ENCODE measurements around the gene MLN. TPM values are rescaled to one million over a fixed set of nuclear protein-coding genes. Genes with fewer than 3 reads are reported as not detected.

Gene MLN
- total RNA-seq, 4 donors from 2014 or later: not detected

DNA sequence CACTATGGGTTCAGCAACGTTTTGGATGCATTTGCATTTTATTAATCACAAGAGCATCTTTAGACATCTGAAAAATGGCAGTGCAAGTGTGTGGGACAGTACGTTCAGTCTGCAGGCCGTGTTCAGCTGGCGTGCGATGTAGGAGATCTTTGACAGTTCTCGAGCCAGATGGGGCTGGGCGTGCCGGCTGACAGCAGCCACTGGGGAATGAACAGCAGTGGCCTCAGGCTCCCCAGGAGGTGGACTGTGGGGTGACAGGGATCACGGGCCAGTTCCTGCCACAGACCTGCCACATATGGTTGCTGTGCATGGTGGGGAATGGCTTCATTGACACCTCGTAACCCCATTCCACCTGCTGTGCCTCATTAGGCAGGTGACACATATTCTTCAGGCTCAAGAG, 16.4 kb upstream of the MLN start:
- ATAC-seq (ENCODE audit: low FRiP score): no peak
- no peak for DNase-seq (ENCODE audit: low spot score)
- TF ChIP-seq, protein P1, sequence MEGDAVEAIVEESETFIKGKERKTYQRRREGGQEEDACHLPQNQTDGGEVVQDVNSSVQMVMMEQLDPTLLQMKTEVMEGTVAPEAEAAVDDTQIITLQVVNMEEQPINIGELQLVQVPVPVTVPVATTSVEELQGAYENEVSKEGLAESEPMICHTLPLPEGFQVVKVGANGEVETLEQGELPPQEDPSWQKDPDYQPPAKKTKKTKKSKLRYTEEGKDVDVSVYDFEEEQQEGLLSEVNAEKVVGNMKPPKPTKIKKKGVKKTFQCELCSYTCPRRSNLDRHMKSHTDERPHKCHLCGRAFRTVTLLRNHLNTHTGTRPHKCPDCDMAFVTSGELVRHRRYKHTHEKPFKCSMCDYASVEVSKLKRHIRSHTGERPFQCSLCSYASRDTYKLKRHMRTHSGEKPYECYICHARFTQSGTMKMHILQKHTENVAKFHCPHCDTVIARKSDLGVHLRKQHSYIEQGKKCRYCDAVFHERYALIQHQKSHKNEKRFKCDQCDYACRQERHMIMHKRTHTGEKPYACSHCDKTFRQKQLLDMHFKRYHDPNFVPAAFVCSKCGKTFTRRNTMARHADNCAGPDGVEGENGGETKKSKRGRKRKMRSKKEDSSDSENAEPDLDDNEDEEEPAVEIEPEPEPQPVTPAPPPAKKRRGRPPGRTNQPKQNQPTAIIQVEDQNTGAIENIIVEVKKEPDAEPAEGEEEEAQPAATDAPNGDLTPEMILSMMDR (IDR thresholded peaks at IDR 0.05): no peak

DNA sequence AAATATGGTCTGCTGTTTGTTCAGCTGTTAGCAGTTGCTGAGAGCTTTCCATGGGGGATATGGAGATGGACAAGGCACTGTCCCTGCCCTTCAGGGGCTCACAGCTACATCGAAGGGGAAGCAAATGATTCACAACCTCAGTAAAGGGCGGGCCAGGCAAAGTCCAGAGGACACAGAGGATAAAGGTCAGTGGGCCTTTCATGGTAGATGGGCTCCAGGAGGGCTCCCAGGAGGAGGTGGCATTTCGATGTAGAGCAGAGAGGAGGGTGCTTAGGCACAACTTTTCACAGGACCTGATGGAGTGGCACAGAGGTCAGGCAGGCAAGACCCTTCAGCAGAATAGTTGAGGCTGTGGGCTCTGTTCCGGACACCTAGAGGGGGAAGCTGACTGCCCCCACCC, 15.2 kb upstream of the MLN start:
- no peak for ATAC-seq (ENCODE audit: low FRiP score)
- DNase-seq (ENCODE audit: low spot score): no peak
- TF ChIP-seq, protein P1 (IDR thresholded peaks at IDR 0.05): no peak

- ATAC-seq (ENCODE audit: low FRiP score) (no peak), DNase-seq (ENCODE audit: low spot score) (no peak)
- TF ChIP-seq, protein P1 (IDR thresholded peaks at IDR 0.05): no peak
These were observed 14.5 kb upstream of the MLN start for GRCh38 chr6:33818293-33818692.

DNA sequence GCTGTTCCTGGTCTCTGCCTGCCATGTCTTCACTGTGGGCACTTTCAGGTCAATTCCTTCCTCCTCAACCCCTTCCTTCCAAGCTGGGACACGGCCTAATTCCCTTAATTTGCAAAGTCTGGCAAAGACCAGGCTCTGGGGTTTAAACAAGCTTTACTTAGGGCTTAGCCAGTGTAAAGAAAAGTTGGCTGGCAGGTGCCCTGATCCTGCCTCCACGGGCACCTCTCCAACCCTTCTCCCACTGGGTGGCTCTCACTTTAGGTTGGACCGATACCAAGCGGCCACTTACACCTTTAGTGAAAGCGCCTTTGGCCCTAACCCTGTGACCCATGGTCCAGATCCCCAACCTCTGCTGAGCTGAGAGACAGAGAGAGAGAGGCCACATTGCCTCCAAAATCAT, 13.7 kb upstream of the MLN start:
- TF ChIP-seq, protein P1 (IDR thresholded peaks at IDR 0.05): no peak
- DNase-seq (ENCODE audit: low spot score) (no peak), ATAC-seq (ENCODE audit: low FRiP score) (no peak)

DNA sequence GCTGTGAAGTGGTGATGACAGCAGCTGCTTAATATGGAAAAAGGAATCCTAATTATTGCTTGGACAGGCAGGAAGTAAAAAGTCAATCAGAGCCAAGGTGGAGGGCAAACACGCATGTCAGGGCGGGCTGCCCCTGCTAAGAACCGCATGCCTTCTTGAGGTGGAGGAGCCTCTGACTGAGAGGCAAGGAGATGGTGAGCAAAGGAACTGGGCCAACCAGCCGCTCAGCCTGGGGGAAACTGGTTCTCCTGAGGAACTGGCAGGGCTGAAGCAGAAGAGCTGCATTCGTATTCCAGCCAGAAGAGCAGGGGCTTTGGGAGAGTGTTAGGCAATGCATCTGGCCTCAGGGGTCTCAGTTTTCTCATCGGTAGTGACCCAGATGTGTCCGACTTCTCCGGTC, 13.1 kb upstream of the MLN start:
- TF ChIP-seq, protein P1 (IDR thresholded peaks at IDR 0.05): no peak
- DNase-seq (ENCODE audit: low spot score) (no peak), ATAC-seq (ENCODE audit: low FRiP score) (no peak)

GRCh38 chr6:33815854-33816253, 12.1 kb upstream of the MLN start:
- ATAC-seq (ENCODE audit: low FRiP score) (no peak), DNase-seq (ENCODE audit: low spot score) (no peak)
- TF ChIP-seq, protein P1 (IDR thresholded peaks at IDR 0.05): no peak

DNA sequence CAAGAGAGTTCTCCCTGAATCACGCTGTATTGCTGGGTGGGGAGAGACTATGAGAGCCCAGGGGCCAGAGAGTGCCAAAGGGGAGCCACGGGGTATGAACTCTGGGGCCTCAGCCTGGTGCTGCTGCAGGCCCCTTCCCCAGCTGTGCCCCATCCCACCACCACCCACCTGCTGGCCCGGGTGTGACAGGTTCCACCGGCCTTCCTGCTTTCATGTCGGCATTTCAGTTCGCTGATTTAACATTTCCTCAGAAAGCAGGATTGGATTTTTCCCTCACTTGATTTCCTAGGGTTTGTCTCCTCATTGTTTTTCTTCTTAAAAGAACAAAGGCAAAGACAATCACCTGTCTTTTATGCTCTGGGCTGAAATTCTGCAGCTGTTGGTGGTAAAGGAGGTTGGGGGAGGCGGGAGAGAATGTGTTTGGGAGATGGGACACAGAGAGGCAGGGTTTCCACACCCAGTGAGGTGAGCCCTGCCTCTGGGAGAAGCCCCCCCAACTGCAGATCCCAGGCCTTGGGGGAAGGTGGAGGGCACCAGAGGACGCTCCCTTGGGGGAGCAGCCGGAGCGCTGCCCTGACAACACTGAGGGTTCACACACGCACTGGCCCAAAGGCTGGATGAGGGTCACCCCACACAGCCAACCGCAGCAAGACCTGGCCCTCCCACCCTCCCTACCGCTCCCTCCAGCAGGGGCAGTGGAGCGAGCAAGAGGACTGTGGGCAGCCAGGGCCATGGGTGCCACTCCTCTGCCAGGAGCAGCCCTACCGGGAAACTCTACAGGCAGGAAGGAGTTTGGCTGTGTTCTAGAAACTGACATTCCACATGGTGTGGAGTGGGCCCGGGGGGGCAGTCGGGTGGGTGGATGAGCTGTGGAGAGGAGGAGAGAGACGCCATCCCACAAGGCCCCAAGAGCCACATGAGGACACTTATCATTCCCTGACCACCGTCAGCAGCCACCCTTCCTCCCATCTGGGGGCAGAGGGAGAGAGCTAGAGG, 10.5 kb upstream of the MLN start:
- ATAC-seq (ENCODE audit: low FRiP score) (no peak), DNase-seq (ENCODE audit: low spot score) (no peak)
- TF ChIP-seq, protein P1 (IDR thresholded peaks at IDR 0.05): no peak
